D341Med (cell line): ENCODE results near the gene NELL1.

Experiments
- DNase-seq: peaks from one replicate; pipeline ENCODE4 v3.0.0; 2012; ENCODE audit warnings: low spot score

The NELL1 gene

DNA sequence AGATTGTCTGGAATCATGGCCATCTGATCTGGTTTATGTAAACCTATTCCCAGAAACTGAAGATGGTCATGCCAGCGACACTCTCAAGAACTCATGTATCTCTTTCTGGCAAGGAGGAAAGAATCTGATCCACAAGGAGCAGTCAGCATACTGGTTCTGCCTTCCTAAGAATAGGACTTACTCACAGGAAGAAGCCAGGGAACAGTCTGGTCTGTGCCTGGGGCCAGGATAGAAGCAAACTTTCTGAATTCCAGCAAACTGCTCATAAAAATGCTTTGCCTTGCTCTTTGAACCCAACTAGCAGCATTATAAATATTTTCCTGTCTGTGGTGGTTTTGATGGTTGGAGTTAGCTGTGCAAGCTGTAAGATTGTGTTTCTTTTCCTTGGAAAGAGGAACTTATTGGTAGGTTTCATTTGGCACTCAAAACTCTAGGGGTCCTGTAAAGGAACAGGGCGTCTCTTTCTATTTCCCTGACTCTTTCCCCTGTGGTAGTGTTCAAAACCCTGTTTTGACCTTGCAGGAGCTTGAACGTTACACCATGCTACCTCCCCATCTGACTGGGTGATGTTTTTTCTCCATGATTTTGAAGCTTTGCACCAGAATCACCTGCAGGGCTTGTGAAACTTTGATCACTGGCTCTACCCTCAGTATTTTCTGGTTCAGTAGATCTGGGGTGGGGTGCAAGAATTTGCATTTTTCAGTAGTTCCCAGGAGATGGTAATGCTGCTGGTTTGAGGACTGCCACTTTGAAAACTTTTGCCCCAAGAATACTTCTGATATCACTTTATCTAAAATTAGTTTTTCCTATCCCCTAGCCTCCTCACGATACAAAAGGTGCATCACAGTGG, 895.7 kb downstream of the NELL1 start:
- DNase-seq = no peak

DNA sequence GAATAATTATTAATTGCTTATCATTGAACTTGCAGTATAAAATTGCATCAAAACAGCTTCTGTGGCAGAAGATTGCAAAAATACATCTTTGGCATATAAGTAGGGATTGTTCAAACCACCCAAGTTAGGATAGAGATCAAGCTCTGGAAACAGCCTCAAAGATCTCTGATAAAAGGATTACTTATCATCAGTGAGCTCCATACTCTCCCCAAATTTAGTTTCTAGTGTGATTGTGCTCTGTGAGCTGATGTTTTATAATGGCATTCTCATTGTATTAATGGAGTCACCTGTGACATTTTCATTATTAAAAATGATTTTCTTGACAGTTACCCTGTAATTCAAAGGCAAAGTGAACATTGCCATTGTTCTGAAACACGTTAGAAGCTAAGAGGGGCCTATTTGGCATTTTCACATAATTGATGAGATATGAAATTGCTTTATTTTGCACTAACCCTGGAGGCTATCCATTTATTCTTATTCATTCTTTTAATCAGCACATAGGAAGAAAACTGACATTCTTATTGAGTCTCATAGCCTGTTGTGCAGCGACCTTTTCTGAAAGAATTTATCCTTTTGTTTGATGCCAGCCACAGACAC, 897.2 kb downstream of the NELL1 start:
- no peak for DNase-seq

DNA sequence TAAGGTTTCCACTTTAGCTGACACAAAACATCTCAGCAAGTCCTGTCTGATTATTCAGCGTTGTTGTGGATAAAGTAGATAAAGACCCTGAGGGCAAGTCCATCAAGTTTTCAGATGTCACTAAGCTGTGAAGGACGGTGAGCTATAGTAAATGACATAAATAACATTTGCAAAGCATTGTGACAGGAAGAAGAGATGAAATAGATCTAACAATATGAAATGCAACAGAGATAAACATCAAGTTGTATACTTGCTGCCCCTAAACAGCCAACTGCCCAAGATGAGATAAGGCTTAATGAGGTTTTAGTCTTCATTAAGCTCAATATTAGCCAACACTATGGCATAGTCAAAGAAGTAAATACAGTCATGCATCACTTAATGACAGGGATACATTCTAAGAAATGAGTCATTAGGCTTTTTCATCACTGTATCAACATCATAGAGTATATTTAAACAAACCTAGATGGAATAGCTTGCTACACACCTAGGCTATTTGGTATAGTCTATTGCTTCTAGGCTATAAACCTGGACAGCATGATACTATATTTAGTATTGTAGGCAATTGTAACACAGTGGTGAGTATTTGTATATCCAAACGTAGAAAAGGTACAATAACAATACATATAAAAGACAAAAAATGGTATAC, 898.4 kb downstream of the NELL1 start:
- DNase-seq = no peak

DNA sequence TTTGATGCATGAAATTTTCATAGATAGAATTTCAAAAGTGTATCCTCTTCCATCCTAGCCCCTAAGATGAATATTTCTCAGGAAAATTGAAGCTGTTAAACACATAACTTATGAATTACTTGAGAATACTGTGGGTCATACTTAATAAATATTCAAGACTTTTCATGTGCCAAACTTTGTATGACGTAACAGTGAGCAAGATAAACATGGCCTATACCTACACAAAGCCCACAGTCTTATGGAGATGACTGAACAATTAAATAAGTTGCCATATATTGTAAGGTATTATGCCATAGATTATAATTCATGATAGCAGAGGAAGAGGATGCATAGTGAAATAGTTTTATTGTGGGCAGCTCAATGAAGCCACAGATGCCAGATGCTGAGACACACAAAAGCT, 902.8 kb downstream of the NELL1 start:
- no peak for DNase-seq

DNA sequence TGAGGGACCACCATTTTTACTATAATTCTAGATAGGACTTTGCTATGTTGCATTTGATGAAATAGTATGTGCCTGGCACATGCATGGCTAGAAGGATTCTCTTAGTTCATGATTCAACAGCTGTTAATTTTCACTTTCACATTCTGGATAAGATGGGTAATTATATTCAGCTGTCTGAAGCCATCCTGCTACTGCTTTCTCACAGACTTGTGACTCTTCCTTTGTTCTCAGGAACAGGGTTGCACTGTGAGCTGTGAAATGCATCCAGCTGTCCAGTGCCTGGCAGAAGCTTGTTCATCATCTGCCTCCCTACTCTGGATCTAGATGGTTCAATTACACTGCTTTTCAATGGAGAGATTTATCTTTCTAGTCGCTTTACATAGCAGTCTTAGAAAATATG, 913.4 kb downstream of the NELL1 start:
- no peak for DNase-seq

DNA sequence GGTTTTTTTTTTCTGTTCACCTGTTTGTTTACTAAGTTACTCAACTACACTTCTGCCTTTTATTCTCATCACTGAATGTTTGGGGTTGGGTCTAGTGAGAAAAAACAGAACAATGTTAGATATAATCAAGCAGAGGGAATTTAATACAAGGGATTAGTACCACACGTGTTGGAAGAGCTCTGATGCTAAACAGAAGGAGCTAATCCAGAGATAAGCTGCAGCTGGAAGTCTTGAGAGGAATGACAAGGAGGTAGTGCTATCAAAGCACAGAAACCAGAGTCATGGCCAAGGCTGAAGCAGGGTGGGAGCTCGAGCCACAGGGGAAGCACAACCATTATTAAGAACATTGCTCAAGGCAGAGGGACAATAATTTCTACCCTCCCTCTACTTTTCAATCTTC, 919.4 kb downstream of the NELL1 start:
- peak; percentile 68 for DNase-seq

DNA sequence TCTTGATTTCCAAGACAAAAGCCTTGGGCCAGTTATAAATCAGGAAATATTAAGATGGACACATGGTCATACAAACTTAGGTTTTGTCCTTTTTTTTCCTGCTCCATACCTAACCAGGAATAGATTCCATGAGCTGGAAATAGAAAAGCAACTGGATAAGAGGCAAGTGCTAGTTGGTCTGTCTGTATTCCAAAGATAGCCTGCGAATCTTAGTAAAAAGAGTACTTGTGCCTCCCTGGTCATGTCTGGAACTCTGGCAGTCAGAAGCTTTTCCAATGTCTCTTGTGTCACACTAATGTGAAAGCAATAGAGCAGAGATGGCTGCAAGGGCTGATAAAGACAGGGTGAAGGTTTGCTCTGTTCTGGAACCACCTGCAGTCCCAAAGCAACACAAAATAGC, 933.3 kb downstream of the NELL1 start:
- no peak for DNase-seq

DNA sequence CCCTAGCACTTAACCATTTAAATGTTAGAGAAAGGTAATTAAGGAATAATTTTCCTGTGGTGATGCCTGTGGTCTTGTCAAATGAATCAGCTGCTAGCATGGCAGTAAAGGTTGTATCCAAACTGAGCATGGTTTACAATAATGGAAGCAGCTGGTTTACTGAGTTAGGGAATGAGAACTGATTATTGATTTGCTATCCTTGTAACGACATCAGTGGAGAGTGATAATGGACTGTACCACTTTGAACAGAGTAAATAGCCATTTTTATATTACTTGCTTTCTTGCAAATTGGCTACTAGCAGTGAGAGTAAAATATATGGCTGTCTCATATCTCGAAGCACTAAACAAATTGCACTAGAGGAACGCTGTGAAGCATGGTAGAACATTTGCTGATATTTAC, 934.5 kb downstream of the NELL1 start:
- DNase-seq = no peak

DNA sequence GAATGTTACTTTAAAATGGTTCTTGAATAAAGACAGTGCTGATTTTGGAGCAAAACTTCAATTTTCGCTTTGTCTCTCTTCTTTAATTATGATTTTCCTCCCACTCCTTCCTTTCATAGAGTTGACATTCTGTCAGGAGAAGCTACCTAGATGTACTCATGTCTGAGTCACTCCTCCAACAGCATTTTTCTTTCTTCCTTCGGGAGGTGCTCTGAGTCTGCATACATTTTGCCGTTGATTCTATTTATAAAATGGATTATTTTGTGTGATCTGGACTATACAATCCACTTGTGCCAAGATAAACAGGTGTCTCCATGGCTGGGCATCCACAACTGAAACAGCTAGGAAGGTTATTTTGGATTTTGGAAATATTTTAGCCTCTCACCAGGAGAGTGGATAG, 935.2 kb downstream of the NELL1 start:
- no peak for DNase-seq

DNA sequence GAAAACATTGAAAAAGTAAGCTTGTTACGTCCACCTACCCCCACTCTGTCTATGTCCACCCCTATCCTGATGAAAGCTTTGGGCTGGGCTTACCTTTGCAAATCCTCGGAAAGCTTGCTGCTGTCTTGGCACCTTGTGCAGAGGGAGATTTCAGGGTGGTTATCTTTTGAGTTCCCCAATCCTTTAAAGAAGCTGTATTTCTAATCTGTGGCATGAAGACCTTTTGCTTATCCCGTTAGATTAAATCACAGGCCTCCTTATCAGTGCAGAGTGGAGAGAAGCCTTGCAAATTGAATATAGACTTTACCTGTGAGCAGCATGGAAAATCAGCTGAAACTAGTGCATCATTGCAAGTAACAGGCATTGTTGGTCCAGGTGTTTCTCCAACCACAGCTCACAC, 942.9 kb downstream of the NELL1 start:
- DNase-seq = no peak

DNA sequence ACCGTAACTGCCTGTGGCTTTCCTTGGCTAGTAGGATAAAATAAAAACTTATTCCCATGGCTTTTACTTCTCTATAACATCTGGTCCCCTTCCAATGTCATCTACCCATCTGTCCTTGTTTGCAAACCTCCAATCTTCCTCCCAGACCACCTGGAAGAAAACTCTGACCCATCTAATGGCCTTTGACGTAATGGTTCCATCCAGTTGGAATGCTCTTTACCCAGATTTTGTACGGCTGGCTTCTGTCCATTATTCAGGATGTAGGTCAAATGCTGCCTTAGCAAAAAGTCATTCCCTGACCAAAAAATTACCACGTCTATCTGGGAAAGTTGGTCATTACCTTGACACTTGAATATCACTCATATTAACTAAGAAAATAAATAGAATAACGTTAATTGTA, 945.6 kb downstream of the NELL1 start:
- no peak for DNase-seq

DNA sequence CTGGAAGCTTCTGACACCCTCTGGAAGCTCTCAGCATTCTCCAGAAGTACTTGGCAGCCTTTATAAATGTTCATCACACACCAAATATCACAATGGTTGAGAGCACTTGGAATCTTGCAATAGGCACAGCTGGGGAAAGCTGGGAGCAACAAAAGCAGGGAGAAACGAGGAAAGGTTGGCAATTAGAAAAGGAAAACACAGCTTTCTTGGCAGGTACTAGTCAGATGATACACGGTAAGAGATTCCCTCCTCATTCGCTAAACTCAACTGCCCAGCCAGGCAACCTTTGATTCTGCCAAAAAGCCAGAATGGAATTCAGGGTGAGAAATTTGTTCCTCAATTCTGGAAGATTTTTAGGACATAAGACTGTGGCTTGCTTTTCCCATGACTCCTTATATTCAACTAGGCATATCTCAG, 946.6 kb downstream of the NELL1 start:
- DNase-seq = no peak

DNA sequence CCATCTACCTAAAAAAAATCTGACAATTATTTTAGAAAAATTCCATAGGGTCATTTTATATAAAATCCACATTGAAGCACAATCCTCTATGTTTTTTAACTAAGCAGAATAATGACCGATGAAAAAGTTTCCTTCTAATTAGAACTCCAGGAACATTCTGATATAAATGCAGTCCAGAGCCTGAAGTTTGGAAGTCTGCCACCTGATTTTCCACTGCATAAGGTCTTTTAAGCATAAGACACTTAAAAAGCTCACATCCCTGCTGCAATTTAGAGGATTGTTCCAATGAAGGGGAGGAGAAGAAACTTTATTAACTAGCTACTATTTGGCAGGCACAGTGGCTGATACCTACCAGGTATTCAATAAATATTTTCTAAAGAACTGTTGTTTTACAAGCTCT, 953.2 kb downstream of the NELL1 start:
- no peak for DNase-seq

DNA sequence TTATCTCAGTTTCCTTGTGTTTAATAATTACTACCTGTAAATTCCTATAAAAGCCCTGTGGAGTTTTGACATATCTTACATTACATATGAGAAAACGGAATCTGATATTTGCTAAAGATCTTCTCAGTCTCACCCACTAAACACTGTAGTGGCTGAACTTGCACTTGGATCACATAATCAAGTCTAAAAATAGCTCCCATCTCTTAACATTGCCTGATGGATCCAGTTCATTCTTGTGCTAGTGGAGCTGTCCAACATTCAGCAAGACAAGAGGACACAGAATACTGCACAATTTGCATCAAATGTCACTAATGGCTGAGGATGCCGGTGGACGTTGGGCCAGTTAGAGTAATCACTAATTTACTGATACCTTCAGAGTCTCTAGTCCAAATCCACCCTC, 953.6 kb downstream of the NELL1 start:
- no peak for DNase-seq
